ENCODE results near the gene KDELR3.

DNA sequence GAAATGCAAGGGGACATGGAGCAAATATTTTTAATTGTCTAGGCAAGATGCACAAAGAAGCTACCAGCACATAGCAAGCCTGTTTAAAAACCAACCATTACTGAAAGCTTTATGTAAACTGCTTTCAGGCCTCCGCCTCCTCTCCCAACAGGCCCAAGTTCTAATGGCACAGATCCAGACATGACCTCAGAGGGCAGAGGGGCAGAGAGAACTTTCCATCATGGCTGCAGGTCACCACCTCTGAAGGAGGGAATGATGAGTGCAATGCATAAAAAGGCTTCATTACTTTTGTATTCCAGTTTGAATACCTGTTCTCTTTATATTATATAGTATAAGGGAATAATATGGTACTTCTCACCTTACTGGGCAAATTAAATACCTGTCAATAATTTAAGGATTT, 23.0 kb downstream of the KDELR3 start:
- TF ChIP-seq, protein P1, sequence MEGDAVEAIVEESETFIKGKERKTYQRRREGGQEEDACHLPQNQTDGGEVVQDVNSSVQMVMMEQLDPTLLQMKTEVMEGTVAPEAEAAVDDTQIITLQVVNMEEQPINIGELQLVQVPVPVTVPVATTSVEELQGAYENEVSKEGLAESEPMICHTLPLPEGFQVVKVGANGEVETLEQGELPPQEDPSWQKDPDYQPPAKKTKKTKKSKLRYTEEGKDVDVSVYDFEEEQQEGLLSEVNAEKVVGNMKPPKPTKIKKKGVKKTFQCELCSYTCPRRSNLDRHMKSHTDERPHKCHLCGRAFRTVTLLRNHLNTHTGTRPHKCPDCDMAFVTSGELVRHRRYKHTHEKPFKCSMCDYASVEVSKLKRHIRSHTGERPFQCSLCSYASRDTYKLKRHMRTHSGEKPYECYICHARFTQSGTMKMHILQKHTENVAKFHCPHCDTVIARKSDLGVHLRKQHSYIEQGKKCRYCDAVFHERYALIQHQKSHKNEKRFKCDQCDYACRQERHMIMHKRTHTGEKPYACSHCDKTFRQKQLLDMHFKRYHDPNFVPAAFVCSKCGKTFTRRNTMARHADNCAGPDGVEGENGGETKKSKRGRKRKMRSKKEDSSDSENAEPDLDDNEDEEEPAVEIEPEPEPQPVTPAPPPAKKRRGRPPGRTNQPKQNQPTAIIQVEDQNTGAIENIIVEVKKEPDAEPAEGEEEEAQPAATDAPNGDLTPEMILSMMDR (optimal IDR thresholded peaks at IDR 0.05 in 1 of 3, IDR thresholded peaks at IDR 0.05 in 1 of 3, conservative IDR thresholded peaks at IDR 0.05 in 1 of 3; ENCODE audit: extremely low read depth in 1 of 3, insufficient read depth in 2 of 3, low read length in 3 of 3), result no peak
- TF ChIP-seq EZH2 (IDR thresholded peaks at IDR 0.05; ENCODE audit: low read length), result no peak

Measured in keratinocyte (primary cell).